Astrocyte of the spinal cord (primary cell): ENCODE results near the gene ARMH1.
"Not testable (repeated sequence)": the region's sequence is repeated elsewhere in the genome, so short reads cannot be mapped to it uniquely, and the experiment has no call there.

Experiments used
- DNase-seq: peaks from one replicate; pipeline ENCODE4 v3.0.0; 2011; ENCODE audit warnings: low read depth, low spot score
- H3K4me3 ChIP-seq: 2 replicates; pipeline ENCODE4 v1.5.1; 2011; ENCODE audit warnings: low read depth, mild to moderate bottlenecking, low read length, moderate library complexity
- in situ Hi-C: cut with HindIII; loops from 2 replicates; pipeline ENCODE4 v1.10.0; 2017; ENCODE audit warnings: low sequenced_read_pairs
- TF ChIP-seq, protein P1 (sequence below): IDR thresholded peaks from 2 replicates; pipeline ENCODE4 v1.5.1; 2012; ENCODE audit warnings: low read depth, mild to moderate bottlenecking, low read length, inconsistent platforms

The ARMH1 gene

DNA sequence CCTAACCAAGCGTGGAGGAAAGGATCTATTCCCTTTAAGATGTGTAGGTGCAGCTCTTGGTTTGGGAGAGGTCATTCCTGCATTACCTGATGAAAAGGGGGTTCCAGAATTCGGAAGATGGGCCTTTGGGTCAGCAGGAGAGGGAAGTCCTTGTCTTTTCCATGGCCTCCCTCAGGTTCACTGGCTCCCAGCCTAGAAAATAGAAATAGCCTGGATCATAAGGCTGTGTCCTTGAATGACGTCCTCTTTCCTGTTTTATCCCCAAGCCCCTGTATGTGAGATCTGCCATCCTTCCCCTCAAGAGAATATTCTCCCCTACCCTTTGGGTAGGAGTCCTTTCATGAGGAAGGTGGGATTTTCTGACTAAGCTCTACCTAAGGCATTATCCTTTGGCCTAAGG is 86.4 kb downstream of the ARMH1 start:
- TF ChIP-seq, protein P1, sequence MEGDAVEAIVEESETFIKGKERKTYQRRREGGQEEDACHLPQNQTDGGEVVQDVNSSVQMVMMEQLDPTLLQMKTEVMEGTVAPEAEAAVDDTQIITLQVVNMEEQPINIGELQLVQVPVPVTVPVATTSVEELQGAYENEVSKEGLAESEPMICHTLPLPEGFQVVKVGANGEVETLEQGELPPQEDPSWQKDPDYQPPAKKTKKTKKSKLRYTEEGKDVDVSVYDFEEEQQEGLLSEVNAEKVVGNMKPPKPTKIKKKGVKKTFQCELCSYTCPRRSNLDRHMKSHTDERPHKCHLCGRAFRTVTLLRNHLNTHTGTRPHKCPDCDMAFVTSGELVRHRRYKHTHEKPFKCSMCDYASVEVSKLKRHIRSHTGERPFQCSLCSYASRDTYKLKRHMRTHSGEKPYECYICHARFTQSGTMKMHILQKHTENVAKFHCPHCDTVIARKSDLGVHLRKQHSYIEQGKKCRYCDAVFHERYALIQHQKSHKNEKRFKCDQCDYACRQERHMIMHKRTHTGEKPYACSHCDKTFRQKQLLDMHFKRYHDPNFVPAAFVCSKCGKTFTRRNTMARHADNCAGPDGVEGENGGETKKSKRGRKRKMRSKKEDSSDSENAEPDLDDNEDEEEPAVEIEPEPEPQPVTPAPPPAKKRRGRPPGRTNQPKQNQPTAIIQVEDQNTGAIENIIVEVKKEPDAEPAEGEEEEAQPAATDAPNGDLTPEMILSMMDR, result no peak
- no peak overlapping the region for H3K4me3 ChIP-seq
- DNase-seq, result no peak
- in situ Hi-C loops, result no loop called here

DNA sequence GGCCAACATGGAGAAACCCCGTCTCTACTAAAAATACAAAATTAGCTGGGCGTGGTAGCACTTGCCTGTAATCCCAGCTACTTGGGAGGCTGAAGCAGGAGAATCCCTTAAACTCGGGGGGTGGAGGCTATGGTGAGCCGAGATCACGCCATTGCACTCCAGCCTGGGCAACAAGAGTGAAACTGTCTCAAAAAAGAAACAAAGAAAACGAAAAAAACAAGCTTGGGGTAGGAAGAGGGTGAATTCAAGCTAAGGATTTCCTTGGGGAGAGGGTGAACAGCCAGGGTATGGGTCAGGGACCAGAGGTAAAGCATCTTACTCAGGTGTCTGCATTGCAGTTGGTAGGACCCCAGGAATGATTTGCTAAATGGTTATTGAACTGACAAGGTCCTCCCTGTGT is 91.9 kb downstream of the ARMH1 start:
- H3K4me3 ChIP-seq, DNase-seq, in situ Hi-C loops: not testable (repeated sequence)
